NB4 (cell line): ENCODE measurements around the gene LPP.

Experiments used
- DNase-seq: peaks from one replicate; pipeline ENCODE4 v3.0.0; 2010; ENCODE audit warnings: low read depth
- H3K4me3 ChIP-seq: one replicate; pipeline ENCODE4 v1.5.1; 2011; ENCODE audit warnings: mild to moderate bottlenecking, low read depth, low read length, moderate library complexity
- MYC ChIP-seq: IDR thresholded peaks from 2 replicates; pipeline ENCODE4 v1.6.1; 2011; ENCODE audit warnings: low read depth, low read length
- POLR2A ChIP-seq: IDR thresholded peaks from 2 replicates; pipeline ENCODE4 v1.6.1; 2011; ENCODE audit warnings: mild to moderate bottlenecking; ENCODE audit not compliant: insufficient read length; ENCODE audit errors: extremely low read depth
- TF ChIP-seq, protein P1 (sequence below): IDR thresholded peaks from one replicate; pipeline ENCODE4 v1.5.1; 2012; ENCODE audit warnings: low read depth, low read length
- TF ChIP-seq, protein P2 (sequence below): IDR thresholded peaks from 2 replicates; pipeline ENCODE4 v1.6.1; 2011; ENCODE audit warnings: low read depth, low read length

Gene LPP

DNA sequence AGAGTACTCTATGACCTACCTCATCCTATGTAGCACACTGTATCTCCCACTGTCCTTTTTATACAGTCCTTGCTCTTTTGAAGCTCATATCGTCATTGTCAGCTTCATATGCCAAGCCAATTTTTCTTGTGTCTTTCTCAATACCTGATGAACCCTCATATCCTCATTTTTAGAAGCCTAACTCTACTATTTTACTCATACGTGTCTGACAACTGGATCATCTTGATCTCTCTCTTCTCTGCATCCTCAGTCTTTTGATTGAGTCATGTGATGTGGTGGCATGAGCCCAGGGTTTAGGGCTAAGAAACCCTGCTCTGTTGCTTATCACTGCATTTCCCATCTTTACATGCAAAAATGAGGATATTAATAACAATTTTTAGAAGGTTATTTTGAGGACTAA is 352.0 kb downstream of the LPP start:
- TF ChIP-seq POLR2A (no peak), MYC (no peak)
- TF ChIP-seq, protein P1, sequence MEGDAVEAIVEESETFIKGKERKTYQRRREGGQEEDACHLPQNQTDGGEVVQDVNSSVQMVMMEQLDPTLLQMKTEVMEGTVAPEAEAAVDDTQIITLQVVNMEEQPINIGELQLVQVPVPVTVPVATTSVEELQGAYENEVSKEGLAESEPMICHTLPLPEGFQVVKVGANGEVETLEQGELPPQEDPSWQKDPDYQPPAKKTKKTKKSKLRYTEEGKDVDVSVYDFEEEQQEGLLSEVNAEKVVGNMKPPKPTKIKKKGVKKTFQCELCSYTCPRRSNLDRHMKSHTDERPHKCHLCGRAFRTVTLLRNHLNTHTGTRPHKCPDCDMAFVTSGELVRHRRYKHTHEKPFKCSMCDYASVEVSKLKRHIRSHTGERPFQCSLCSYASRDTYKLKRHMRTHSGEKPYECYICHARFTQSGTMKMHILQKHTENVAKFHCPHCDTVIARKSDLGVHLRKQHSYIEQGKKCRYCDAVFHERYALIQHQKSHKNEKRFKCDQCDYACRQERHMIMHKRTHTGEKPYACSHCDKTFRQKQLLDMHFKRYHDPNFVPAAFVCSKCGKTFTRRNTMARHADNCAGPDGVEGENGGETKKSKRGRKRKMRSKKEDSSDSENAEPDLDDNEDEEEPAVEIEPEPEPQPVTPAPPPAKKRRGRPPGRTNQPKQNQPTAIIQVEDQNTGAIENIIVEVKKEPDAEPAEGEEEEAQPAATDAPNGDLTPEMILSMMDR = no peak
- TF ChIP-seq, protein P2, sequence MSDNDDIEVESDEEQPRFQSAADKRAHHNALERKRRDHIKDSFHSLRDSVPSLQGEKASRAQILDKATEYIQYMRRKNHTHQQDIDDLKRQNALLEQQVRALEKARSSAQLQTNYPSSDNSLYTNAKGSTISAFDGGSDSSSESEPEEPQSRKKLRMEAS = no peak
- DNase-seq = no peak
- H3K4me3 ChIP-seq = no peak overlapping the region

DNA sequence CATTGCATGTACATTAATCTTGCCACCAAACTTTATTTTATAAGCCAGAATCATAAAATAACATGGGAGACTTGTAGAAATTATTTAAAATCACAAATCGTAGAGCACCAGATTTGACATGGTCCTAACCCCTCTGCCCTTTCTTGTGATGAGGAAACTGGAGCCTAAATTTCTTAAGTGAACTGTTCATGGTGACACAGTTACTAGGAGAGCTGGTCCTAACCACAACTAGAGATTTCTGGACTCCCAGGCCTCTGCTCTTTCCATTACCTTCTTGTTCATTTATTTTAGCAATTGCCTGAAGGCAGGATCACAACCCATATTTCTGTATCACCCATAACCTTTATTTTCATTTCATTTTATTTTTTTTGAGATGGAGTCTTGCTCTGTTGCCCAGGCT is 352.5 kb downstream of the LPP start:
- no peak overlapping the region for H3K4me3 ChIP-seq
- no peak for TF ChIP-seq MYC
- TF ChIP-seq, protein P2 = no peak
- DNase-seq = no peak

DNA sequence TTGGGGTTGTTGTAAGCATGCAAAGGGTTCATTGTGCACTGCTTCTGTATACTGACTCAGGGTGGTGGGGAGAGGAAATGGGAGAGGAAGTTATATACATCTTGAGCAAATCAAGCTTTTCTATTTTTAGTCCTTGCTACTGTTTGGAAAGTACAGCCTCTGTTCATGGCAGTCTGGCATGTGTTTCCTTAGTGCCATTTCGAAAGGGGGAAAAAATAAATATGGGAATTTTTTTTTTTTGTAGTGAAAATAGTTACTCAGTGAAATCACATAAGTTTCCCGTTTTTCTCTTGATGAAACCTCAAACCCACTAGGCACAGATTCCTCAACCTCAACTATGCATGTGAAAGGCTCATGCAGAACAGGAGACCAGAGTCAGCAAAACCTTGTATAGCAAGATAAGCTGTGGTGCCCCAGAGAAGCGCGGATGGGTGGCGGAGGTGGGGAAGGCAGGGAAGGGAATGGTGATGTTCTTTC is 353.3 kb downstream of the LPP start:
- TF ChIP-seq POLR2A (no peak), MYC (no peak)
- TF ChIP-seq, protein P2 = no peak
- TF ChIP-seq, protein P1 = no peak
- peak; percentile 25 for DNase-seq

DNA sequence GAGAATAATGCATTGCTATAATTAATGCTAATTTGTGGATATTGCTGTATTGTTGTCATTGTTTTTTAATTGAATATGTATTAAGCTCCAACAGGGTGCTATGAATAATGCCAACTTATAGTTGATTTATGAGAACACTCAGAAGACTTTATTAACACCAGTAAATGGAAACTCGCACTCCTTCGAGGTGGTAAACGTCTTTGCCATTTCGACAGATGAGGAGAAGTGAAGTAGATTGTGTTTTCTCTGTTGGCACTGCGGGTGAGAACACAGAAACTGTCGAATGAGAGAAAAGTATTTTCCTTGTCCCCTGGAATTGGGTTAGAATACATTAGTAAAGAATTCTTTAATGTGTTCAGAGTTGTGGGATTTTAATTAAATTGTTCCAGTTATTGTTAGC is 354.5 kb downstream of the LPP start:
- TF ChIP-seq MYC (no peak), POLR2A (no peak)
- TF ChIP-seq, protein P2 = no peak
- TF ChIP-seq, protein P1 = no peak
- DNase-seq = no peak
- no peak overlapping the region for H3K4me3 ChIP-seq

More for the DNA sequence above, 353.3 kb downstream of the LPP start:
- no peak overlapping the region for H3K4me3 ChIP-seq

DNA sequence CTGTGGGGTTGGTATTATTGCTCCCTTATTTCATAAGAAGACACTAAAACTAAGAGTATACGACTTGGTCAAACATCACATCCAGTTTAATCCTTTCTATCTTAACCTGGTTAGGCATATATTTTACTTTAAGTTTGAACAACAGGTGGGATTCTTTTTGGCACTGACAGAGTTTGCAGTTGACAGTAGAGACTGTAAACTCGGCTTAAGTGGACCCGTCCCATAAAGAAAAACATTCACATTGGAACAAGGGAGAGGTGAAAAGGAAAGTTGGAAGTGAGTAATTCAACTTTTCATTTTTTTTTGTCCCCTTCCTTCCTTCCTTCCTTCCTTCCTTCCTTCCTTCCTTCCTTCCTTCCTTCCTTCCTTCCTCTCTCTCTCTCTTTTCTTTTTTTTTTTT is 355.4 kb downstream of the LPP start:
- no peak for DNase-seq
- H3K4me3 ChIP-seq = no peak overlapping the region
- TF ChIP-seq, protein P2 = no peak
- no peak for TF ChIP-seq MYC
- TF ChIP-seq POLR2A = no peak
- TF ChIP-seq, protein P1 = no peak

DNA sequence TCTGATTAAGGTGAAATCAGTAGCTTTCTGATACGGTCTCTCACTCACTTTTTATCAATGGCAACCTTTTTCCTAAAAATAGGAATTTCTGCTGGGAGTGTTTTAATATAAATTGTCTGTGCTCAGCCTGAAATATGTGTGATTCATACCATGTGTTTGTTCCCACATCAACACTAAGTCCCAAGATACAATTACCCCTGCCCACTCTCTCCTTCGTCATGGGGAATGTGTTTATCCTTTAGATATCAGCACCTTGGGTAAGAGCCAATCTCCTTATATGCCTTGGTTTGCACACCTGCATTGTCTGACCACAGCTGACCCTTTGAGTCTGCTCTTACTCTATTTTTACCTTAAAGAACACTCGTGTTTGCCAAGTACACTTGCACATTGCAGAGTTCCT is 356.4 kb downstream of the LPP start:
- TF ChIP-seq POLR2A = no peak
- TF ChIP-seq, protein P2 = no peak
- no peak for TF ChIP-seq MYC
- TF ChIP-seq, protein P1 = no peak
- no peak overlapping the region for H3K4me3 ChIP-seq
- no peak for DNase-seq
